GM19463 (cell line): ENCODE results near the gene CD6.
A peak's percentile ranks its signal among the peaks of the same experiment; 100 is the strongest.
"Not testable (repeated sequence)": the region's sequence is repeated elsewhere in the genome, so short reads cannot be mapped to it uniquely, and the experiment has no call there.

Experiments
- ATAC-seq: cut with Tn5 transposase; IDR thresholded peaks from one replicate; pipeline ENCODE4 v1.9.1; 2021; ENCODE audit warnings: mild to moderate bottlenecking, moderate library complexity; ENCODE audit not compliant: unreplicated experiment

The CD6 gene

GRCh38 chr11:61049063-61049377 lies 77.5 kb downstream of the CD6 start:
- ATAC-seq, result no peak

GRCh38 chr11:61049859-61050258 lies 78.4 kb downstream of the CD6 start:
- no peak for ATAC-seq

- no peak for ATAC-seq
Measured at GRCh38 chr11:61052182-61052972, 80.9 kb downstream of the CD6 start.

- no peak for ATAC-seq
Measured at GRCh38 chr11:61053191-61053590, 81.7 kb downstream of the CD6 start.

GRCh38 chr11:61054513-61054912 lies 83.0 kb downstream of the CD6 start:
- ATAC-seq, result no peak

GRCh38 chr11:61054927-61055562 lies 83.6 kb downstream of the CD6 start:
- no peak for ATAC-seq

- no peak for ATAC-seq
Measured at GRCh38 chr11:61055776-61056175, 84.3 kb downstream of the CD6 start.

- ATAC-seq, result no peak
Measured at GRCh38 chr11:61056571-61056970, 85.1 kb downstream of the CD6 start.

GRCh38 chr11:61056981-61057380 lies 85.5 kb downstream of the CD6 start:
- ATAC-seq, result no peak

- no peak for ATAC-seq
Measured at GRCh38 chr11:61057615-61058014, 86.1 kb downstream of the CD6 start.

GRCh38 chr11:61058583-61059259 lies 87.2 kb downstream of the CD6 start:
- no peak for ATAC-seq

- ATAC-seq, result no peak
Measured at GRCh38 chr11:61059260-61059752, 87.8 kb downstream of the CD6 start.

- ATAC-seq, result peak; percentile 78
Measured at GRCh38 chr11:61061081-61061826, 89.8 kb downstream of the CD6 start.

GRCh38 chr11:61062181-61062930 lies 90.9 kb downstream of the CD6 start:
- ATAC-seq, result no peak

GRCh38 chr11:61065236-61065635 lies 93.8 kb downstream of the CD6 start:
- not testable (repeated sequence) for ATAC-seq

GRCh38 chr11:61065955-61066638 lies 94.6 kb downstream of the CD6 start:
- ATAC-seq, result no peak

GRCh38 chr11:61066645-61067044 lies 95.2 kb downstream of the CD6 start:
- ATAC-seq, result no peak

GRCh38 chr11:61067782-61068446 lies 96.4 kb downstream of the CD6 start:
- no peak for ATAC-seq

GRCh38 chr11:61068581-61068980 lies 97.1 kb downstream of the CD6 start:
- ATAC-seq, result no peak
